Left ventricle myocardium inferior (tissue), 1 donor: ENCODE data around the gene KLHL29. TPM values are rescaled to one million over a fixed set of nuclear protein-coding genes. Genes with fewer than 3 reads are reported as not detected.

Experiments used
- DNase-seq: peaks from one replicate; pipeline ENCODE4 v3.0.0-alpha.2; 2020
- H3K27ac ChIP-seq: fragments of 200-600 bp; replicated peaks from 2 replicates; pipeline ENCODE4 v1.8.0; 2021
- H3K27me3 ChIP-seq: fragments of 200-600 bp; 2 replicates; pipeline ENCODE4 v1.8.0; 2021; ENCODE audit warnings: low read depth
- H3K36me3 ChIP-seq: fragments of 200-600 bp; 2 replicates; pipeline ENCODE4 v1.8.0; 2021
- H3K4me1 ChIP-seq: fragments of 200-600 bp; 2 replicates; pipeline ENCODE4 v1.8.0; 2021
- H3K4me3 ChIP-seq: fragments of 200-600 bp; 2 replicates; pipeline ENCODE4 v1.8.0; 2021; ENCODE audit warnings: mild to moderate bottlenecking, moderate library complexity
- H3K9me3 ChIP-seq: fragments of 200-600 bp; replicated peaks from 2 replicates; pipeline ENCODE4 v1.8.0; 2021
- CTCF ChIP-seq: fragments of 200-600 bp; IDR thresholded peaks from 2 replicates; pipeline ENCODE4 v1.8.0; 2021; ENCODE audit warnings: antibody characterized with exemption, mild to moderate bottlenecking, borderline replicate concordance
- intact Hi-C: fragments of 100-400 bp; cut with micrococcal nuclease; formaldehyde crosslinking; loops from one replicate; pipeline ENCODE4 v1.11.0; 2022
- total RNA-seq: library from RNA; stranded (reverse); fragmentation: NEBNext Ultra II Directional; extraction: Animal tissue kit (Norgen Biotek cat#: 25700); gene quantifications from one replicate; pipeline ENCODE4 v1.2.1, GENCODE V29; 2021
- donor health status: DM: no; HTN: yes; CAD: no; lungs with severe emphysema.

The KLHL29 gene
- total RNA-seq, 1 donor from 2014 or later, result 1.1 TPM

GRCh38 chr2:23367760-23368159, 17.2 kb upstream of the KLHL29 start:
- DNase-seq, result no peak
- TF ChIP-seq CTCF, result no peak
- no peaks in the 10 kb centered on the region for H3K4me1 ChIP-seq
- H3K9me3 ChIP-seq, result no peaks in the 10 kb centered on the region
- no peak overlapping the region for H3K27ac ChIP-seq
- H3K36me3 ChIP-seq, result no peaks in the 10 kb centered on the region
- peaks cover 46% of the 10 kb centered on the region for H3K27me3 ChIP-seq
- H3K4me3 ChIP-seq, result no peak overlapping the region
- intact Hi-C loops, result no loop called here

- Histone ChIP-seq H3K36me3 (no peaks in the 10 kb centered on the region), H3K4me3 (no peak overlapping the region), H3K27me3 (peaks cover 46% of the 10 kb centered on the region), H3K27ac (no peak overlapping the region), H3K9me3 (peaks cover 3% of the 10 kb centered on the region), H3K4me1 (no peaks in the 10 kb centered on the region)
- TF ChIP-seq CTCF, result no peak
- DNase-seq, result no peak
- intact Hi-C loops, result no loop called here
These were observed 11.3 kb upstream of the KLHL29 start for GRCh38 chr2:23373666-23374065.

- no peak for DNase-seq
- peaks cover 62% of the 10 kb centered on the region for H3K27me3 ChIP-seq
- no peak overlapping the region for H3K4me3 ChIP-seq
- no peaks in the 10 kb centered on the region for H3K36me3 ChIP-seq
- H3K9me3 ChIP-seq, result peaks cover 3% of the 10 kb centered on the region
- H3K4me1 ChIP-seq, result peaks cover 1% of the 10 kb centered on the region
- intact Hi-C loops, result no loop called here
- TF ChIP-seq CTCF, result no peak
- no peak overlapping the region for H3K27ac ChIP-seq
These were observed 9.5 kb upstream of the KLHL29 start for GRCh38 chr2:23375448-23375847.

- Histone ChIP-seq H3K4me3 (no peak overlapping the region), H3K27ac (no peak overlapping the region), H3K36me3 (no peaks in the 10 kb centered on the region), H3K9me3 (peaks cover 3% of the 10 kb centered on the region), H3K27me3 (peaks cover 69% of the 10 kb centered on the region), H3K4me1 (peaks cover 8% of the 10 kb centered on the region)
- DNase-seq, result no peak
- TF ChIP-seq CTCF, result no peak
- intact Hi-C loops, result no loop called here
These were observed 8.9 kb upstream of the KLHL29 start for GRCh38 chr2:23376075-23376474.

DNA sequence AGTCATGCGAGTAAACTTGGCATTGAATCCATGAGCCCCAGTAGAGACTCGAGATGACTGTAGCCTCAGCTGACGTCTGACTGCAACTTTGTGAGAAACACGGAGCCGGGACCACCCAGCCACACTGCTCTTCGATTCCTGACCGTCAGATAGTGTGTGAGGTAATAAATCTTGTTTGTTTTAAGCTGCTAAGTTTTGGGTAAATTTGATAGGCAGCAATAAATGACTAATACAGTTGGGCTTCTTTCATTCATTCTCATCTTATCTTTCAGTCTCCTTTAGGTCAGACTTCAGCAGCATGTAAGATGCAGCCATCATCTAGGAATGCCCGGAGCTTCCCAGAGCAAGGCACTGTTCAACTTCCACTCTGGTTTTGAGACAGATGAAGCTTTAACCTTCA, 8.0 kb upstream of the KLHL29 start:
- peaks cover 3% of the 10 kb centered on the region for H3K9me3 ChIP-seq
- no peak for DNase-seq
- H3K27me3 ChIP-seq, result peaks cover 70% of the 10 kb centered on the region
- no peak for TF ChIP-seq CTCF
- peaks cover 8% of the 10 kb centered on the region for H3K4me1 ChIP-seq
- no peak overlapping the region for H3K4me3 ChIP-seq
- no peak overlapping the region for H3K27ac ChIP-seq
- H3K36me3 ChIP-seq, result no peaks in the 10 kb centered on the region
- intact Hi-C loops, result no loop called here

- peaks cover 8% of the 10 kb centered on the region for H3K4me1 ChIP-seq
- no peaks in the 10 kb centered on the region for H3K36me3 ChIP-seq
- H3K9me3 ChIP-seq, result peaks cover 3% of the 10 kb centered on the region
- no peak for TF ChIP-seq CTCF
- H3K27me3 ChIP-seq, result peaks cover 76% of the 10 kb centered on the region
- intact Hi-C loops, result no loop called here
- H3K4me3 ChIP-seq, result no peak overlapping the region
- DNase-seq, result no peak
- no peak overlapping the region for H3K27ac ChIP-seq
These were observed 7.2 kb upstream of the KLHL29 start for GRCh38 chr2:23377771-23378170.
